ENCODE results near the gene KAT2B.

KAT2B gene

DNA sequence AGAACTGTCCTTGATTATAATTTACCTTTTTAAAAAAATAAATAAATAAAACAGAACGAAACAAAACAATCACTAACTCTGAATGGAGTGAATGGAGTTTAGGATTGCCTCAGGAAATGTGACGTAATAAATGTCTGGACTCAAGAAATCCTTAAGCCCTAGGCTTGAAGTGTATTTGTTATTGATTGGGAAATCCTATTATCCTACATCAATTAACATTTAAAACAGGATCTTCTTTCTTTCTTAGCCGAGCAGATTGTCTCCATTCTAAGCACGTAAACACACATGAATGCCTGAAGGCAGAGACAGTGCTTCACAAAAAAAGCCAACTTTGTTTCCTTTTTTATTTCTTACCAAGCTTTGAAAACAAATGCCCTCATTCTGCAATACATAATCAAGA, 33.4 kb downstream of the KAT2B start:
- no peak for DNase-seq (ENCODE audit: low read depth)
- TF ChIP-seq, protein P1, sequence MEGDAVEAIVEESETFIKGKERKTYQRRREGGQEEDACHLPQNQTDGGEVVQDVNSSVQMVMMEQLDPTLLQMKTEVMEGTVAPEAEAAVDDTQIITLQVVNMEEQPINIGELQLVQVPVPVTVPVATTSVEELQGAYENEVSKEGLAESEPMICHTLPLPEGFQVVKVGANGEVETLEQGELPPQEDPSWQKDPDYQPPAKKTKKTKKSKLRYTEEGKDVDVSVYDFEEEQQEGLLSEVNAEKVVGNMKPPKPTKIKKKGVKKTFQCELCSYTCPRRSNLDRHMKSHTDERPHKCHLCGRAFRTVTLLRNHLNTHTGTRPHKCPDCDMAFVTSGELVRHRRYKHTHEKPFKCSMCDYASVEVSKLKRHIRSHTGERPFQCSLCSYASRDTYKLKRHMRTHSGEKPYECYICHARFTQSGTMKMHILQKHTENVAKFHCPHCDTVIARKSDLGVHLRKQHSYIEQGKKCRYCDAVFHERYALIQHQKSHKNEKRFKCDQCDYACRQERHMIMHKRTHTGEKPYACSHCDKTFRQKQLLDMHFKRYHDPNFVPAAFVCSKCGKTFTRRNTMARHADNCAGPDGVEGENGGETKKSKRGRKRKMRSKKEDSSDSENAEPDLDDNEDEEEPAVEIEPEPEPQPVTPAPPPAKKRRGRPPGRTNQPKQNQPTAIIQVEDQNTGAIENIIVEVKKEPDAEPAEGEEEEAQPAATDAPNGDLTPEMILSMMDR (conservative IDR thresholded peaks at IDR 0.05; ENCODE audit: low read depth, low read length) = no peak
- no peak overlapping the region for H3K4me3 ChIP-seq (ENCODE audit: low read depth, low read length)

DNA sequence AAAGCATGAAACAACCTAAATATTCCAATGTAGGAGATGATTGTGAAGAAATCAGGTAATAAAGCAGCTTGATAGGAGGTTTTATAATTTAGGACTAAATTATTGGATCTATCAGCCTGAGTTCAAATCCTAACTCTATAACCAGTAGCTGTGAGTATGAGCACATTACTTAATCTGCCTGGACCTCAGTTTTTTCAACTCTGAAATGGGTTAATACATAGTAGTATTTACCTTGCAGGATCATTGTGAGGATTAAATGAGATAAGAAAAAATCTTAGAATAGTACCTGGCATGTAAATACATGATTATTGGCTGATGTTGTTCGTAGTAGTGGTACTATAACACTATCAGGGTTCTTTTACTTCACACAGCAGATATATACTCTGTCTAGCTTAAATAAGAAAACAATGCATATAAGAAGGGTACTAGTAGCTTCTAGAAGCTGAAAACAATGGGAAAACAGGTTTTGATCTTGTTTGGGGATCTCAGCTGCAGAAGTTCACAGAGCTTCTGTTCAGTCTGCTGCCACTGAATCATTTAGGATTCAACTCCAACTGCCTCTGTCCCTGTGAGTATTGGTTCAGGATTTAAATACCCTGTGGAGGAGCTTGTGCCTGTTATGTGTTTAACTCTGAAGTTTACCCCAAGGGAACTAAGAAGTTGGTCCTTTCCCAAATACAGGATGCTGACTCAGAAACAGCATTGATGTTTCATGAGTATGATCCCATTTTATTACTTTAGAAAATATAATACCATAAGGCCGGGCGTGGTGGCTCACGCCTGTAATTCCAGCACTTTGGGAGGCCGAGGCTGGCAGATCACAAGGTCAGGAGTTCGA, 34.2 kb downstream of the KAT2B start:
- TF ChIP-seq, protein P1 (conservative IDR thresholded peaks at IDR 0.05; ENCODE audit: low read depth, low read length) = no peak
- DNase-seq (ENCODE audit: low read depth) = no peak
- H3K4me3 ChIP-seq (ENCODE audit: low read depth, low read length) = no peak overlapping the region

DNA sequence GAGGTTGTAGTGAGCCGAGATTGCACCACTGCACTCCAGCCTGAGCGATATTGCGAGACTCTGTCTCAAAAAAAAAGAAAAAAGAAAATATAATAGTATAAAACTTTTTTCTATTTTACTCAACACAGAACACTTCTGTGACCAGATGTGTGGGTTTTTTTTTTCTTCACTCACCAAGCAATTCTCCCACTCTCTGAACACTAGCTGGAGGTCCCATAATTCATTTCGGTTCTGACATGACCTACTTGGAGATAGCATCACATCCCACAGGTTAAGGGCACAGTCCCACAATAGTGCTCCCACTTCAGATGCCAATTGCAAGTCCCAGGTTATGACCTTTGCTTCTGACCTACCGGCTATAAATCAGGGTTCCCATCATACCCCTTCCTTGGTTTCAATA, 35.0 kb downstream of the KAT2B start:
- H3K4me3 ChIP-seq (ENCODE audit: low read depth, low read length) = no peak overlapping the region
- TF ChIP-seq, protein P1 (conservative IDR thresholded peaks at IDR 0.05; ENCODE audit: low read depth, low read length) = no peak
- DNase-seq (ENCODE audit: low read depth) = no peak

DNA sequence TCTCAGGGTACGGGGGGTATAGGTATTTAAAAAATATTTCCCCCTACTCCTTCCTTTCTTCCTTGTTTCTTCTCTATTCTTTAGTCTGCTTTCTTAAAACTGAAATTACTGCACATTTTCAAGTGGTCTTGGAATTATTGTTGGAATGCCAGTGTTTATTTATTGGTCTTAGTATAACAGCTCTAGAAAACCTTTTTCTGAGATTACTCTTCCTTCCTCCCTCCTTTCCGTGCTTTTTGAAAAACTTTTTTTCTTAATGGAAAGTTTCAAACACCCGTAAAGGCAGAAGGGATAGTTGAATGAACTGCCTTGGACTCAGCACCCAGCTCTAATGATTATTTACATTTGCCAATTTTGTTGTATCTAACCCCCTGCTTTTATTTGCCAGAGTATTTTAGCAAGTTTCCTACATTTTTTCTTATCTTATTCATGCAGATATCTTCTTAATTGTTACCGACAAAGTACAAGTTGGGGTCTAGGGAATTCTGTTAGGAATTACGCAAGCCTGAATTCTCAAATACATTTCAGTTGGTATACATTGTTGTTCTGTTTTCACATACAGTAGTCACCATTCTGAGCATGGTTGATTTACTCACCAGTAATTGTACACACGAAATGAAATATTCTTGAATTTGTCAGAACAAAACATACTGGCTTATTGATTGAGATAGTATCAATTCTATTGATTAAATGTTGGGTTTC, 36.2 kb downstream of the KAT2B start:
- DNase-seq (ENCODE audit: low read depth) = no peak

DNA sequence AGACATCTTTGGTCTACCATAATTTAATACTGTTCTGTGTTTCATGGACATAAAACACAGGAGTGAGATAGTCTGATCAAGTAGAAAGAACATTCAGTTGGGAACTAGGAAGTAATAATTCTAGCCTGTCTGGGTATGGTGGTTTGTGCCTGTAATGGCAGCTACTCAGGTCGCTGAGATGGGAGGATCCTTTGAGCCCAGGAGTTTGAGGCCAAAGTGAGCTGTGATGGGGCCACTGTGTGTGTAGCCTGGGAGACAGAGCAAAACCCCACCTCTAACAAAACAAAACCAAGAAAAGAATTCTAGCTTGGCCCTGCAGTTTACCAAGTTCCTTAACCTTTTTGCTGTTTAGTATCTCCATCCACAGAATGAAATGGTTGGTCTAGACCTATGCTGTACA, 36.8 kb downstream of the KAT2B start:
- TF ChIP-seq, protein P1 (conservative IDR thresholded peaks at IDR 0.05; ENCODE audit: low read depth, low read length) = no peak
- no peak overlapping the region for H3K4me3 ChIP-seq (ENCODE audit: low read depth, low read length)
- DNase-seq (ENCODE audit: low read depth) = no peak

More for the DNA sequence above, 36.2 kb downstream of the KAT2B start:
- H3K4me3 ChIP-seq (ENCODE audit: low read depth, low read length) = no peak overlapping the region
- TF ChIP-seq, protein P1 (conservative IDR thresholded peaks at IDR 0.05; ENCODE audit: low read depth, low read length) = no peak

DNA sequence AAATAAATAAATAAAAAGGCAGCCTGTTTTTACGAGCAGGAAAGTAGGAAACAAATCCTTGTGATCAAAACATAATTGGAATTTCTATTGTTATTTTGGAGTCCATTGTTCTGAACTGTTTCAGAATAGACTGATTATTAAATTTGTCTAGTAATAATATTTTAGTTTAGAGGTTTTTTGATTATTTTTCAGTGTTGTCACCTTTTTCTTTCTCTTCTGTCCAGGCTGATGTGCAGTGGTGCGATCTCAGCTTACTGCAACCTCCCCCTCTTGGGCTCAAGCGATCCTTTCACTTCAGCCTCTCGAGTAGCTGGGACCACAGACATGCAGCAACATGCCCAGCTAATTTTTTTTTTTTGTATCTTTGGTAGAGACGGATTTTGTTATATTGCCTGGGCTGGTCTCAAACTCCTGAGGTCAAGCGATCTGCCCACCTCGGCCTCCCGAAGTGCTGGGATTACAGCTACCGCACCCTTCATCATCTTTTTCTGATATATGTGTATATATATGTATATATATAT, 38.0 kb downstream of the KAT2B start:
- TF ChIP-seq, protein P1 (conservative IDR thresholded peaks at IDR 0.05; ENCODE audit: low read depth, low read length) = no peak
- no peak overlapping the region for H3K4me3 ChIP-seq (ENCODE audit: low read depth, low read length)
- DNase-seq (ENCODE audit: low read depth) = no peak

All from choroid plexus epithelial cell (primary cell).